Activated T-cell treated with anti-CD3 and anti-CD28 coated beads, Interleukin-2, amount 50 U/mL, for 1 hour (primary cell): ENCODE data around the gene OLFM2.
"Not testable (repeated sequence)": the region's sequence is repeated elsewhere in the genome, so short reads cannot be mapped to it uniquely, and the experiment has no call there.

Experiments
- DNase-seq: peaks from one replicate; pipeline ENCODE4 v3.0.0-alpha.2; 2020

OLFM2 gene

DNA sequence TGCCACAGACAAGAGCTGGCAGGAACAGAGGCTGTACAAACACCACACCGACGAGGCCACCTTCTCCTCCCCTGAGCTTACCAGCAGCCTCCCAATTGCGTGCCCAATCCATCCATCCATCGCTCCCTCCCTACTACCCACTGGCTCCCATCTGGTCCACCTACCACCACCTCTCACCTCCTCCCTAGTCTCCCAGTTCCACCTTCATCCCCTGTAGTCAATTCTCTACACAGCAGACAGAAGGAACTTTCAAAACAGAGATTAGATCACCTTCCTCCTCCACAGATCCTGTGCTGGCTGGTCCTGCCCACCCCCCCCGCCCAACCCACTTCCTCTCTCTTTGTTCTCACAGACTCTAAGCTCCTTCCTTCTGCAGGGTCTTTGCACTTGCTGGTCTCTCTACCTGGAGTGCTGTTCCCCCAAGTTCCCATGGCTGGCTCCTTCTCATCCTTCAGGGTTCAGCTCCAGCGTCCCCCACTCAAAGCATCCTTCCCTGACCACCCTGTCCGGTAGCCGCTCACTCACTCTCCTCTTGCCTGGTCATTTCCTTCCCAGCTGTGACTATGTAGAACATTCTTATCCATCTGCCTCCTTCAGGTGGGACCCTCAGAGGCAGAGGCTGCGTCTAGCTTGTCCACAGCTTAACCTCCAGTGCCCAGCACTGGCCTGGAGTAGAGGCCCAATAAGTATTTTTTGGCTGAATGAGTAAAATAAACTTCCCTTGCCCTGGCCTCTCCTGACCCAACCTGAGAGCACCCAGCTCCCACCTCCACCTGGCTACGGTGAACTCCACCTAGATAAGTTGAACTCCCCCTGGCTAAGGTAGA, 78.2 kb downstream of the OLFM2 start:
- peak; percentile 37 for DNase-seq

DNA sequence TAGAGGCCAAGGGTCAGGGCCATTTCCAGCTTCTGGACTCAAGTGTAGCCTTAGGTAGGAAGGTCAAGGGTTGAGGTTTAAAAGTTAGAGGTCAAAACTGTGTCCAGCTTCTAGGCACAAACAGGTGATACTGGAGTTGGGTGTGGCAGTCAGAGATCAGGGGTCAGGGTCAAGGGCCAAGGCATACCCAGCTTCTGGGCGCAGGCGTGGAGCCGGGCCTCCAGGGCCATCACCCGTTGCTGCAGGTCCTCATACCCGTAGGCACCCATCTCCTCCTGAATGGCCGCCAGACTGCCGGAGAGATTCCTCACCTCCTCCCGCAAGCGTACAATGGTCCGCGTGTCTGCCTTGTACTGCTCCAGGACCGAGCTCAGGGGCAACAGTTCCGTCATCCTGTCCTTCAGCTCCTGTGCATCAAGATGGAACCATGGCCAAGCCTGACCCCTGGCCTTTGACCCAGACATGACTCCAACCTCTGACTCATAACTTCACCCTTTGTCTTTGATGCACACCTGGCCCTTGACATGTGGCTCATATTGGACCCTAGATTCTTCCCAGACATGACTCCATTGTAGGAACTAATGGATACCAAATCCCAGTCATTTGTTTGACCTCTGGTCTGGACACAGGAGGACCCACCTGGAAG, 79.1 kb downstream of the OLFM2 start:
- no peak for DNase-seq

DNA sequence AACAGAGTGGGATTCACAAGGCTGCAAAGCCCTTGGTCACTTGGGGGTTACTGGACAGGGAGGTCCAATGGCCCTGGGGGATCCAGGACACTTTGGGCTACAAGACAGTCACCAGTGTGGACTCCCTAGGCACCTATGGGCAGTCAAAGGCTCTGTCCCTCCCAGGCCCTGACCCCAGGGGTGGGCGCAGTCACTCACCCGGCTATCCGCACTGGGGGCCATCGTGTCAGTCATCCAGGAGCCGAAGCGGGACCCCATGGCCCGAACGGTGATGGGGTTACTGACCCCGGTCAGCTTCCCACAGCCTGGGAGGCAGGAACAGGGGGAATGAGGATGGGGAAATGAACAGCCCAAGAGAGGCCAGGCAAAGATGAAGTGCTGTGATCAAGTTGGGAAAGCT, 79.7 kb downstream of the OLFM2 start:
- no peak for DNase-seq

DNA sequence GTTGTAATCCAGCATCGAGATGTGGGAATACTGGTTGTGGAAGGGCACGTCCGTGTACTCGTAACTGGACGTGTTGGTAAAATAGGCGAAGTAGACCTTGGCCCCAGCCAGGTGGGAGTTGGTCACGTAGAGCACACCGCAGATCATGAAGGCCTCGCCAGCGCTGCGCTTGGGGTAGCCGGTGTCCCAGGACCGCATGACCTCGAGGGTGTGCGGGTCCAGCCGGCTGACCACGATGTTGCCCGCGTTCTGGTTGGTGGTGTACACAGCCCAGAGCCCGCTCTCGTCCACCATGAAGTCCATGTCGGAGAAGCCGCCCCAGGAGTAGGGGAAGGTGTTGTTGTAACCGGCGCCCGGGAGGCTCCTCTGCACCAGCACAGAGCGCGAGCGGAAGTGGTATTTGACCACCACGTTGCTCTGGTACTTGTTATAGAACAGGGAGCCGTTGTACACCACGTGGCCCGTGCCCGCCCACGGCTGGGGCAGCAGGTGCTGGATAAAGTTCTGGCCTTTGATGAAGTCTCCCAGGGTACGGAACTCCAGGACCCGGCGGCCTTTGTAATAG, 82.0 kb downstream of the OLFM2 start:
- DNase-seq, result no peak

DNA sequence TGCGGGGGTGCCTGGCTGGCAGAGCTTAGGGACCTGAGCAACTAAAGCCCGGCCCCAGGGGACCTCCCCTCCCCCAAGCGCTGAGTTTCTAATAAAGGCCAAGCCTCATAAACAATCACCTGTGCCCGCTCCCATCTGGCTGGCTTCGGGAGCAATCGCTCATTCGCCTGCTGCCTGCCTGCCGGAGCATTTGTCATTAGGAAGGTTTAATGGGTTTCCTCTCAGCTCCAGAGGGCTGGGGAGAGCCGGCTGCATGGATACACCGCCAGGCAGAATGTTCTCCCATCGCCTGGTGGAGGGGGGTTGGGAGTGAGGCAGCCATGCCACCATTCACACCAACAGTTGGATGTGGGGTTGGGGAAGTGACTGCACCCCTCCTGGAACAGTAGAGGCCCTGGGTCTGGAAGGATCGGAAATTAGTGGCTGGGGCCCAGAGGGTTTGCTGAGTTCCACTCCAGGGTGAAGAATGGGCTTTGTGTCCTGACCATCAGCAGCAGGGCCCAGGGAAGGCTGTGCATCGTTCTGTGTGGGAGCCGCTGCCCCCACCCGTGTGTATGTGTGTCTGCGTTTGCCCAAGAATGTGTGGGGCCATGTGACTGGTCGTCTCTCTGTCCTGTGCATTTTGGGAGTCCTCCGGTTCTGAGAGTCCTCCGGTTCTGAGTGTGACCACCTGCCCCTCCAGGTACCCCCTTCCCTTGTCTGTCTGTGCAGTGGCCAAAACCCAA, 85.9 kb downstream of the OLFM2 start:
- DNase-seq, result no peak

DNA sequence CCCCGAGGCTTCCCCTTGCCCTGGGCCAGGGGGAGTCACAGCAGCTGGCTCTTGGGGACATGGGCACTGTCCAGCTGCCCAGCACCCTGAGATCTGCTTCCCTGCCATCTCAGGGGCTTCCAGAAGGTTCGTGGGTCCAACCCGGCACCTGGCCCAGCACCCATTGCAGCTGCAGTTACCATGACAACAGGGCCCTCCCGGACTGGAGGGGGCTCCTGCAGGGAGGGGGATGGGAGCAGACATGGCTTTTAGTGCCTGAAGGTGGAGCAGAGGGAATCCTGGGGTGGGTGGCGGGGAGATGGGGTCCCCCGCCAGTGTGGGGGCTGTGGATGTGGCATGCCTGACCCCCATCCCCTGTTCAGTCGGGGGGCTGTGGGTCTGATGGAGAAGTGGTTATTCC, 86.5 kb downstream of the OLFM2 start:
- no peak for DNase-seq

DNA sequence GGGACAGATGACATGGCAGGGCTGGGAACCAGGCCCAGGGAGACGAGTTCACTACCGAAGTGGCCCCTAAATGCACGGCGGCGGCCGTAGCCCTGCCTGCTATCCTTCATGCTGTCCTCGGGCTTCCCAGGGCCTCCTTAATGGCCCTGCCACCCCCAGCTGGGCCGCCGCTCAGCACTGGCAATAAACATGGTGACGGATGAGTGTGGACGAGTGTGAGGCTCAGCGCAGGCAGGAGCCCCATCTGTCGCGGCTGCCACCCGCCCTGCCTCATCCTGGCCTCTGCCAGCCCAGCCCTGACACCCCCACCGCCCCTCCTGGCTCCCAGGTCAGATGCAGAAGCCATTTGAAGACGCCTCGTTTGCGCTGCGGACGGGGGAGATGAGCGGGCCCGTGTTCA, 87.6 kb downstream of the OLFM2 start:
- DNase-seq, result no peak

DNA sequence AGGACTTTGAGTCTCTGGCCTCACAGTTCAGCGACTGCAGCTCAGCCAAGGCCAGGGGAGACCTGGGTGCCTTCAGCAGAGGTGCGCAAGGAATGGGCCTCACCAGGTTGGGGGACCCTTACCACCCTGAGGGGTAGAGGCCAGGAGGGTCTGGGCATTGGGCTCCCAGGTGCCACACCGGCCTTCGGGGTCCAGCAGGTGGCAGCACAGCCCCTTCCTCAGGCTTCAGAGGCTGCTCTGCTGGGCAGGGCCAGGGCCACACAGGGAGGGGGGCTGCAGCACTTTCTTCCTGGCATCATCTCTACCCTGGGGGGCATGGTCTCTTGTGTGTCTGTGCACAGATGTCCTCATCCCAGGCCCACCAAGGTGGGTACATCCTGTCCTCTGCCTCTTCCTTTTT, 88.3 kb downstream of the OLFM2 start:
- DNase-seq, result peak; percentile 63

DNA sequence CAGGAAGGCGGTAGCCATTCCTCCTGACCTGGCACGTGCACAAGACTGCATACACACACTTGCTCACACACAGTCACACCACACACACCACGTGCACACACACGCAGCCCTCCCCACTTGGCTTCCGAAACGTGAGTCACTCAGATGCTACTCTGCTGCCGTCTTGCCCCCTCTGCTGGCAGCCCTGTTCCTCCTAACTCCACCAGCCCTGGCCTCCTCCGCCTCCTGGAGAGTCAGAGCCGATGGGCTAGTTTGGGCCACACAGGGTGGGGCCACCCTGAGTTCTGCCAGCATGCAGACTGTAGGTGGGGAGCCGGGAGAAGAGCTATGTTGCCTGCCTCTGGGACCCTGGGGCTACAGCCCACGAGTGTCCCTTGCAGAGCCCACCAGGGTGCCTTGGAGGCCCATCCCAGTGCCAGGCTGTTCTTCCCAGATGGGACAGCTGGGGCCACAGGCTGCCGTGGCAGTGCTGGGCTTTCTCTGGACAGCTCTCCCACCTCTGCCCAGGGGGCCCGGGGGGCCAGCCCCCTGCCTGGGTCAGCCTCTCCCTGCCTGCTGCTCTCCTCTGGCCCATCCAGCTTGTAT, 89.1 kb downstream of the OLFM2 start:
- peak; percentile 45 for DNase-seq

DNA sequence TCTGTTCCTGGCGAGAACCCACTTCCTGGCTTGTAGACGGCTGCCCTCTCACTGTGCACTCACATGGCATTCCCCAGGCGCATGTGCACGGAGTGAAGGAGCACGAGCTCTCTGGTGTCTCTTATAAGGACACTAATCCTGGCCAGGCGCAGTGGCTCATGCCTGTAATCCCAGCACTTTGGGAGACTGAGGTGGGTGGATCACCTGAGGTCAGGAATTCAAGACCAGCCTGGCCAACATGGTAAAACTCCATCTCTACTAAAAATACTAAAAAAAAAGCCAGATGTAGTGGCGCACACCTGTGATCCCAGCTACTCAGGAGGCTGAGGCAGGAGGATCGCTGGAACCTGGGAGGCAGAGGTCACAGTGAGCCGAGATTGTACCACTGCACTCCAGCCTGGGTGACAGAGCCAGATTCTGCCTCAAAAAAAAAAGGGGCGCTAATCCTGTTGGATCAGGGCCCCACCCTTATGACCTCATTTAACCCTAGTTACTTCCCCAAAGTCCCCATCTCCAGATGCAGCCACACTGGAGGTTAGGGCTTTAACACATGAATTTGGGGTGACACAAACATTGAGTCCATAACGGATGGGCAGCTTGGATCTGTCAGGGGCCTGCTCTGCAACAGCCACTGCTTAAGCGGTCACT, 92.6 kb downstream of the OLFM2 start:
- not testable (repeated sequence) for DNase-seq

DNA sequence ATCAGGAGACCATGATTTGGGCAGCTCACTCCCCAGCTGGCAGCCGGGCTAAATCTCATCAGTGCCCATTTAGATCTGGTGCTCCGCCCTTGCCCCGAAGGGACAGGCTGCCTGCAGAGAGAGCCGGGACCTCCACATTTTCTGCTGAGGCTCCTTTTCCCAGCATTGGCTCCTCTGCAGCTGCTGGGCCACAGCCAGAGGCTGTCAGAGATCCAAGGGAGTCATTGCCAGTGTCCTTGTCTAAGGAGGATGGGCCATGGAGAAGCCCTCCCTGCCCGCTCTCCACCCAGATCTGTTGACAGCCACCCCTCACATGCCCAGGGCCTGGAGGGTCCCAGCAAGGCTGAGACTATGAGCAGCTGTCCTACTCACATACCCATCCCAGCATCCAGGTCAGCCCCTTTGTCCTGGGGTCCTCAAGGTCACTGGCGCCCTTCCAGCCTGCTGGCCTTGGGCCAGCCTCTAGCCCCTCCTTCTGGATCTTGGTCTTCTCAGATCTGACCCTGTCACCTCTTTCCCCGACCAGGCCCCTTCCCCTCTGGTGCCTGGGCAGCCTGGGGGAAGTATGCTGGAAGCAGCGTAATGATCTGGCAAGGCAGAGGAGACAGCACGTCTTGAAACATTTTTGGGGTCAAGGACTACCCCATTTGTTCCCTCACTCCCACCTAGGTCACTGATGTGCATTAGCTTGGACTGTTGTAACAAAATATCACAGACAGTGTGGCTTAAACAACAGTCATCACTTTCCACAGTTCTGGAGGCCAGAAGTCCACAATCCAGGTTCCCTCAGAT, 93.3 kb downstream of the OLFM2 start:
- DNase-seq, result no peak

DNA sequence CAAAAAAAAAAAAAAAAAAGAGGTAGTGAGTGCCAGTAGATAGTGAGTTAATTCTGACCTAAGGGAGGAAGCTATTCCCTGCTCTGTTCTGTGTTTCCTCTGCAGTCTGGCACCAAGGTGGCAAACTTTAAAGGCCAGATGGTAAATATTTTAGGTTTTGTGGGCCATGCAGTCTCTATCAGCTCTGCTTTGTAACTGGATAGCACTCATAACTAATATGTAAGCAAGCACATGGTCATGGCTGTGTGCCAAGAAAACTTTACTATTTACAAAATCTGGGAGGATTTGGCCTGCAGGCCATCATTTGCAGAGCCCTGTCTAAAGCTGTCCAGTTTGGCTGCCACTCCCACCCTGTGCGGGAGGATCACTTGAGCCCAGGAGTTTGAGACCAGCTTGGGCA, 96.9 kb downstream of the OLFM2 start:
- no peak for DNase-seq

DNA sequence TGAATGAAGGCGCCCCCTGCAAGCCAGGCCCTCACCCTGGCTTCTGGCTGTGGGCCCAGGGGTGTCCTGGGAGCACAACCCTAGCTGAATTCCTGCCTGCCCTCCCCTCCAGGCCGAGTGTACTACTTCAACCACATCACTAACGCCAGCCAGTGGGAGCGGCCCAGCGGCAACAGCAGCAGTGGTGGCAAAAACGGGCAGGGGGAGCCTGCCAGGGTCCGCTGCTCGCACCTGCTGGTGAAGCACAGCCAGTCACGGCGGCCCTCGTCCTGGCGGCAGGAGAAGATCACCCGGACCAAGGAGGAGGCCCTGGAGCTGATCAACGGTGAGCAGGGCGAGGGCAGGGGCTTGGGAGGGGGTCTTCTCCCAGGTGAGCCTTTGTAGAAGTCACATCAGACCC, 98.0 kb downstream of the OLFM2 start:
- DNase-seq, result no peak

DNA sequence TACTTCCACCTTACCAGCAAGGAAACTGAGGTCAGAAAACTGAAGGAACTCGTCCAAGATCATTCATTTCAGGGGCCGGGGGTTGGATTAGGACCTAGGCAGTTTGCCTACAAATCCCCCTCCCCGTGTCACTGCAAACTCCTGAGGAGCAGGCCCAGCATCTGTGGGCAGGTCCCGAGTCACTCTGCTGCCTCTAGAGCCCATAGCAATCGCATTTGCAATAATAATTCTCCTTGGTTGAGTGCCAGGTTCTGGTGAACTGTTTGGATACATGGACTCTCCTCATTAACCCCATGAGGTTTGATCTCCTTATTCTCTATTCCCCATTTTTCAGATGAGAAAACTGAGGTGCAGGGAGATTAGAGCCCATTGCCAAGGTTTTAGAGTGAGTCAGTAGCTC, 100.3 kb downstream of the OLFM2 start:
- no peak for DNase-seq

DNA sequence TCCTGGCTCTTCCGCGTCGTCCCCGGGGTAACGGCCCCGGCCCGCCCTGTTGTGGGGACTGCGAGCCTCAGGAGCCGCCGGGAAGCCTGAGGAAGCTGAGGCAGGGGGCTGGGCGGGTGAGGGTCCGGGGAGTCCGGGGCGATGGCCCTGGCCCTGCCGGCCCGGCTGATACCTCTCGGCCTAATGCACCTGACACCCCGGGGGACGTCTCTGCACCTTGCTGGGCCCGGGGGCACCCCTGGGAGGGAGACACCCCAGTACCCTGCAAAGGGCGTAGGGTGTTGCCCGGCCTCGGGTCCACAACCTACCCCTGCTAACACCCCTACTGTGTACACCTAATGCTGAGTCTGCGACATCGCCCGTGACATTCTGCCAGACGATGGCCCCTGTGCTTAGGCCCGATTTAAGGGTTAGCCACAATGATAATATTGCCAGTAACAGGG, 100.8 kb downstream of the OLFM2 start:
- DNase-seq, result no peak

DNA sequence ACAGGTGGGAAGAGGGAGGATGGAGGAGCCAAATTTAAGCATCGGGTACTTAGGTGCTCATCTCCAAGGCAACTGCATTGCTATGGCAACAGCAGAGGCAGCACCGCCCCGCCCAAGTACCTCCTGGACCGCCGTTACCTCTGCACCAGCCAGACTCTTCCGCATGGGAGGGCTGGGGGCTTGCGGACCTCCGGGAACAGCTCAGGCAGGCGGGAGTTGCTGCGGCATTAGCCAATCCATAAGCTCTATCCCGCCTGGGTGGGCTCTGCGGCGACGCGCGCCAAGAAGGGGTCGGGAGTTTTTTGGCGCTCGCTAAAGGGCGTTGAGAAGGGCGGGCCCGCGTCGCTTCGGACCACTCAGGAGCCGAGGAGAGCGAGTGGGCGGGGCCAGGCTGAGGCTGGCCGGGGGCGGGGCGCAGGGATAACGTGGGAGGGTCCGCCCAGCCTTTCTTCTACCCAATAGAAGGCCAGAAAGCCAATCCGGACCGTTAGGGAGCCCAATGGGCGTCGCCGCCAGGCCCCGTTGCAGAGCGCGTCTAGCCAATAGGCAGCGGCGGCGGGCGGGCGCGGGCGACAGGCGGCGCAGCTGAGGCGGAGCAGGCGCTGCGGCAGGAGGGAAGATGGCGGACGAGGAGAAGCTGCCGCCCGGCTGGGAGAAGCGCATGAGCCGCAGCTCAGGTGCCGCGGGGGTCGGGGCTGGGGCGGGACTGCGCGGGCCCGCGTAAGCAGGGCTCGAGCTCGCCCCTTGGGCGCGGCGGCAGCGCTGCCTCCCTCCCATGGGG, 101.4 kb downstream of the OLFM2 start, which contains the start of gene PIN1:
TSS of gene PIN1 (plus strand) at position 593 of the 781 bp plus-strand sequence. CDS start at position 620, 27 bp downstream.
- DNase-seq, result peak; percentile 99

DNA sequence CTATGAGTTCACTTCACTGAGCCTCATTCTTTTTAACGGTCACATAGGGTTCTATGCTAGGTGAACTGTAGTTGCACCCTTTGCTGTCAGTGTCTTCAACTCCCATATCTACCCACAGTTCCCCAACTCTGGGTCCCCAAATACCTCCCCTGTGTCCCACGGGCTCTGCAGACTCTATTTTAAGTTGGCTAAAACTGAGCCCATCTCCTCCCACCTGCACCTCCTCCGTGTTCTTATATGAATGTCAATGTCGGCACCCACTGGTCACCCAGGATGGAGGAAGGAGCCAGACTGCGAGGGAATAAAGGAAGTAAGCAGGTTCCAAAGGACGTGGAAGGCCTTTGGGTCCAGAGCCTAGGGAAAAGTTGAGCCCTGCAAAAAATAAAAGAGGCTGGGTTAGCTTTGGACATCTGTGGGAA, 102.0 kb downstream of the OLFM2 start:
- DNase-seq, result no peak

DNA sequence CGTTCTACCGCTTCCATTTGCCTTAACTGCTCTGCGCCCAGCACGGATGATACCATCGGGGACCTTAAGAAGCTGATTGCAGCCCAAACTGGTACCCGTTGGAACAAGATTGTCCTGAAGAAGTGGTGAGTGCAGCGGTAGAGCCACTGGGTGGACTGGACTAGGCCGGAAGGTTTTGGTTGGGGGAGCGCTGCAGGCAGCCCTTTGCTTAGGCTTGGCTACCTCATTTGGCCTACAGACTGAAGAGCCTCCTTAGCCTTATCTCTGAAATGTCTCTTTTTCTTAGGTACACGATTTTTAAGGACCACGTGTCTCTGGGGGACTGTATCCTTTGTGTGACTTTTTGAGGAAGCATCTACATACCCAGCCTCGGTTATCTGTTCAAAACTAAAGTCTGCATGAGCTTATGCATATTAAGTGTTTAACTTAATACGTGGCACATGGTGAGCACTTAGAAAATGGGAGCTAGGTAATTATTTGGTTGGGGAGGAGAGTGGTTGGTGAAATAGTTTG, 107.7 kb downstream of the OLFM2 start:
- no peak for DNase-seq

DNA sequence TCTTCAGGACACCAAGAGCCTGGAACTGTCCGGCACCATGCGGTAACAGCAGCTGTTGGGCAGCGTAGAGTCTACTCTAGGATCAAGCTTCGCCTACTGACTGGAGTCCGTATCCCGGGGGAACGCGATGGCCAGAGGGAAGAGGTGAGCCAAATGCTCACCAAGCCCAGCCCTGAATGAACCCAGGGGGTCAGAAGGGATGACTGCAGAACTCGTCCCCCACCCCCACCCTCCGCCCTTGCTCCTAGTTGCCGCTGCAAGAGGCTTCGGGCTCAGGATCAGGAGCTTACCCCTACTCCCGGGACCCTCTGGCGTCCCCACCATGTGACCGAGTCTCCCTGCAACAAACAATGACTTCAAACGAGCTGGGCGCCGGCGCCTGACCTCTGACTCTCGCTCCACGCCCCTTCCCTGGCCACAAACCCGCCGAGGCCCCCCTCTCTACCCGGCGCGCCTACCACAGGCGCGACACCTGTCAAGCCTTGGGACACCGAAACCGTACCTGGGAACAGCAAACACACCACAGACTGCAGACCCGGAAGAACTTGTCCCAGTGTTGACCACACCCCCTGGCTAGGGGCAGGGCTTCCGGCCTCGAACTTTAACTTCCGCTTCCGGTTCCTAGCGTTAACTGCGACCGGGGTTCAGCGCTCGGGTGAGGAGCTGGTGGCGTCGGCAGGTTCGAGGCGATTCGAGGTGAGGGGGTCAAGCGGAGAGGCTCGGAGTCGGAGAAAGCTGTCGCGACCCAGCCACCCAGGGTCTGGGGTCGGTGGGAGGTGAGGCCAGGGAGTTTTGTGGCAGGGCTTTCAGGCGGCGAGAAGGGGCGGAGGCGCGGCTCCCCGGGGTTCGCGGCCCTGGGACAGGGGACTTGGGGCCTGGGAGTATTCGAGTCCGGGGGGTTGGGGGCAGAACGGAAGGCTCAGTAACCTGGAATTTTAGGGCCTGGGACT, 108.8 kb downstream of the OLFM2 start, which contains the start of gene UBL5:
TSS of gene UBL5 (plus strand) at position 630 of the 950 bp plus-strand sequence. CDS start 420 bp downstream, outside the sequence.
- DNase-seq, result peak; percentile 87
